D721Med (cell line): ENCODE results near the gene GALR3.

Experiments
- DNase-seq: peaks from one replicate; pipeline ENCODE4 v3.0.0; 2011; ENCODE audit warnings: low spot score; ENCODE audit not compliant: insufficient read length
- FAIRE-seq: peaks from 2 replicates; lab custom pipeline; 2011; peaks lifted over from hg19 to GRCh38; lab: Jason Lieb, UNC
- TF ChIP-seq, protein P1 (sequence below): IDR thresholded peaks from 2 replicates; pipeline ENCODE4 v1.5.1; 2012; ENCODE audit warnings: mild to moderate bottlenecking, control low read depth; ENCODE audit not compliant: insufficient read depth; ENCODE audit errors: missing control alignments

Gene GALR3

DNA sequence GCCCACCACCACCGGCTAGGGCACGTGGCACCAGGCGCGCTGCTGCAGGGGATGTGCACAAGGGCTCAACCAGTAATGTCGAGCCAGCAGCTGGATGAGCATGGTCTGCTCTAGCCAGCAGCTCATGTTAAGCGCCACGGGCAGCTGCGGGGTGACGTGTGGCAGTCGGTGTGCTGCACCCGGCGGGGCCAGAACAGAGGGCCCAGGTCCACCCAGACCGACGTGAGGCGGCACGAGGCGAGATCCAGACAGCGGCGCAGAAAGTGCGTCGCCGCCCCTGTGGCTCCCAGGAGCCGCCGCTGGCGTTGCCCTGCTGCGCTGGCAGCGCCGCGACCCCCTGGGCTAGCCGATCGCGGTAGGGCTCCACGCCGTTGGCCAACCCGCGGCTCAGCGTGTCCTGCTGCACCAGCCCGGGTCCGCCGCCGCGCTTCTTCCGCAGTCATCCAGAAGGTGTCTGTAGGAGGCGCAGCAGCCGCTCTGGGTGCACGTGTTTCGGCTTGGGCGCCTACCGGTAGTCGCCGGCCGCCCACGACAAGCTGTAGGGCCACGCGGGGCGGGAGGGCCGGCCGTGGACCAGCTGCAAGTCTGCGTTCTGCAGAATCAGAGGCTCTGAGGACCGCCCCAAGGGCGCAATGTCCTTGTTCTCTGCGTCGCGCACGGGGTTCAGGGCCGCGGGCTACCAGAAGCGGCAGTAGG lies 4.6 kb upstream of the GALR3 start:
- TF ChIP-seq, protein P1, sequence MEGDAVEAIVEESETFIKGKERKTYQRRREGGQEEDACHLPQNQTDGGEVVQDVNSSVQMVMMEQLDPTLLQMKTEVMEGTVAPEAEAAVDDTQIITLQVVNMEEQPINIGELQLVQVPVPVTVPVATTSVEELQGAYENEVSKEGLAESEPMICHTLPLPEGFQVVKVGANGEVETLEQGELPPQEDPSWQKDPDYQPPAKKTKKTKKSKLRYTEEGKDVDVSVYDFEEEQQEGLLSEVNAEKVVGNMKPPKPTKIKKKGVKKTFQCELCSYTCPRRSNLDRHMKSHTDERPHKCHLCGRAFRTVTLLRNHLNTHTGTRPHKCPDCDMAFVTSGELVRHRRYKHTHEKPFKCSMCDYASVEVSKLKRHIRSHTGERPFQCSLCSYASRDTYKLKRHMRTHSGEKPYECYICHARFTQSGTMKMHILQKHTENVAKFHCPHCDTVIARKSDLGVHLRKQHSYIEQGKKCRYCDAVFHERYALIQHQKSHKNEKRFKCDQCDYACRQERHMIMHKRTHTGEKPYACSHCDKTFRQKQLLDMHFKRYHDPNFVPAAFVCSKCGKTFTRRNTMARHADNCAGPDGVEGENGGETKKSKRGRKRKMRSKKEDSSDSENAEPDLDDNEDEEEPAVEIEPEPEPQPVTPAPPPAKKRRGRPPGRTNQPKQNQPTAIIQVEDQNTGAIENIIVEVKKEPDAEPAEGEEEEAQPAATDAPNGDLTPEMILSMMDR = no peak
- FAIRE-seq (no peak), DNase-seq (no peak)

DNA sequence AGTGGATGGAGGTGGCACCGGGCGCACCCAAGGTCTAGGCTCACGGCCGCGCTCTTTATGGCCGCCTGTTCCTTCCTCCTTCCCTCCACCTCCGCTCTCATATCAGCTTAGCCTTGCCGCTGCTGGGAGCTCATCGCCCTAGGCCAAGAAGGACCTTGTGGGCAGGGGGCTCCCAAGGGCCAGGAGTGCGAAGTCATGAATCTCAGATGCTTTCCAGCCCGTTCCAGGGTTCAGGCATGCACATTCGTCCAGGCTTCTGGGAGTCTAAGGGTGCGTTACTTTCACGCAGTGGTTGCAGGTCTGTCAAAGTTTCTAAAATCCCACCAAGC lies 4.1 kb upstream of the GALR3 start:
- no peak for FAIRE-seq
- DNase-seq = peak; percentile 1
- TF ChIP-seq, protein P1 = no peak

DNA sequence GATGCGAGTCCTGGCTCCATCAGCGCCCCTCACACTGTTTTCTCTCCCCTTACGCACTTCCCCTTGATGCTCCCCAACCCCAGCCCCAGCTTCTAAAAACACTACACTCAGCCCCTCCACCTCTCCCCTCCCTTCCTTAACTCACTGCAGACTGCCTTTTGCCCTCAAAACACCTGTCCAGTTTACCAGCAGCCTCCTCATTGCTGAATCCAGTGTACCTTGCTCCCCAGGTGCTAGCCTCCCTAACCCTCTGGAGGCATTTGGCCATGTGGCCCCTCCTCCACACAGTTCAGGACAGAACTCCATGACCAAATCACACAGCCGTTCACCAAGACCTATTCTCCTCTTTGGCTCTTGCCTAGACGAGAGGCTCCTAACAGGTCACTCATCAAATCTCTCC lies 2.8 kb upstream of the GALR3 start:
- no peak for FAIRE-seq

DNA sequence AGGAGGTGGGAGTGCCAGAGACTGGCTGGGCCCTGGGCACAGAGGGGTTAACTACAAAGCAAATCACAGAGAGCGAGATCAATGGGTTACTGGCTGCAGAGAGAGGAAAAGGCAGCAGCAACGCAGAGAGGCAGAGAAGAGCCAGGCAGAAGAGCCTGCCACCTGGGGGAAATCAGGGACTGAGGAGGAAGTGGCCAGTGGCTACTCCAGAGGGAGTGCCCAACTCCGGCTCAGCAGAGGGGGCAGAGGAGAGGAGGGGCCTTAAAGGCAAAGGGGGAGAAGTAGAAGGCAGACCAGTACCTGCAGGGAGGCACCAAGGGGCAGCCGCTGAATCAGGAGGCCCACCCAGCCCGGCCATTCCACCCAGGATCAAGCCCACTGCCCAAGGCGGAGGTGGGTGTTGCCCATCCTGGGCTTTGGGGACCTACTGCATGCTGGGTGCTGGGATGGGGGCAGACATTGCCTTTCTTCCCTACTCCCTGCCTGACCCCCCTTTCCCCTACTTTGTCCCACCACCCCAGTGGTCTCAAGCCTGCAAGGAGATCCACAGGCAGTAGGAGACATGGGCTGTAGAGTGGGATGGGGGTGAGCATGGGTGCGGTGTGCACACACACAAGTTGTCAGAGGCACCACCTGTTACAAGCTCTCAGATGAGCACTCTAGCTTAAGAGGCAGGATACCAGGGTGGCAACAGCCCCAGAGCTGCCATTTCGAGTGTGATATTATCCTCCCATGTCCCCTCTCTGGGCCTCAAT lies 926 bp upstream of the GALR3 start:
- DNase-seq (peak; percentile 5), FAIRE-seq (no peak)
- TF ChIP-seq, protein P1 = no peak

More for the DNA sequence above, 2.8 kb upstream of the GALR3 start:
- TF ChIP-seq, protein P1 = no peak
- DNase-seq = peak; percentile 5

DNA sequence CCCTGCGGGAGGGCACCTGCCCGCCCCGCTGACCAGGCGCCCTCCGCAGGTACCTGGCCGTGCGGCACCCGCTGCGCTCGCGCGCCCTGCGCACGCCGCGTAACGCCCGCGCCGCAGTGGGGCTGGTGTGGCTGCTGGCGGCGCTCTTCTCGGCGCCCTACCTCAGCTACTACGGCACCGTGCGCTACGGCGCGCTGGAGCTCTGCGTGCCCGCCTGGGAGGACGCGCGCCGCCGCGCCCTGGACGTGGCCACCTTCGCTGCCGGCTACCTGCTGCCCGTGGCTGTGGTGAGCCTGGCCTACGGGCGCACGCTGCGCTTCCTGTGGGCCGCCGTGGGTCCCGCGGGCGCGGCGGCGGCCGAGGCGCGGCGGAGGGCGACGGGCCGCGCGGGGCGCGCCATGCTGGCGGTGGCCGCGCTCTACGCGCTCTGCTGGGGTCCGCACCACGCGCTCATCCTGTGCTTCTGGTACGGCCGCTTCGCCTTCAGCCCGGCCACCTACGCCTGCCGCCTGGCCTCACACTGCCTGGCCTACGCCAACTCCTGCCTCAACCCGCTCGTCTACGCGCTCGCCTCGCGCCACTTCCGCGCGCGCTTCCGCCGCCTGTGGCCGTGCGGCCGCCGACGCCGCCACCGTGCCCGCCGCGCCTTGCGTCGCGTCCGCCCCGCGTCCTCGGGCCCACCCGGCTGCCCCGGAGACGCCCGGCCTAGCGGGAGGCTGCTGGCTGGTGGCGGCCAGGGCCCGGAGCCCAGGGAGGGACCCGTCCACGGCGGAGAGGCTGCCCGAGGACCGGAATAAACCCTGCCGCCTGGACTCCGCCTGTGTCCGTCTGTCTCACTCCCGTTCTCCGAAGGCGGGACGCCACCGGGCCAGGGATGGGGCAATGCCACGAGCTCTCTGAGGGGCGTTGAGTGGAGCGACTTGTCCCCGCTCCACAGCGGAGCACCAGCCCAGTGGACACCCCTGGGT lies 1.8 kb downstream of the GALR3 start:
- TF ChIP-seq, protein P1 = no peak
- no peak for FAIRE-seq

DNA sequence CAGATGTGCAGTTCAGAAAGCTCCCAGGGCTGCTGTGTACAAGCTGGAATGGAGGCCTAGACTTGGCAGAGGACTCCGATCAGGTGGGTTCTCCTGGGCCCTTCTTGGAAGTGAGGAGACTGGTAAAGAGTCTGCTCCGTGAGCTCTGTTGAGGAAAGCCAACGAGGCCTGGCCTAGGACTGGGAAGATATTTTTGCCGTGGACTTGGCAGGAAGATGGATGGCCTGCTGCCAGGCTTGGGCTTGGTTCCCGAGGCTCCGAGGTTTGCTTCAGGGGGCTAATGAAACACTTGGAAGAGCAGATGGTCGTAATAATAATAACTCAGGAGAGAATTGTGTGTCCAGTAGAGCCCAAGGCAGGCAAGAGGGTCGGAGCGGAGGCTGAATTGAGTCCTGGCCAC lies 3.9 kb downstream of the GALR3 start:
- TF ChIP-seq, protein P1 = no peak

More for the DNA sequence above, 1.8 kb downstream of the GALR3 start:
- no peak for DNase-seq

More for the DNA sequence above, 3.9 kb downstream of the GALR3 start:
- no peak for DNase-seq
- FAIRE-seq = no peak
